ENCODE data around the gene ATOH8.

DNA sequence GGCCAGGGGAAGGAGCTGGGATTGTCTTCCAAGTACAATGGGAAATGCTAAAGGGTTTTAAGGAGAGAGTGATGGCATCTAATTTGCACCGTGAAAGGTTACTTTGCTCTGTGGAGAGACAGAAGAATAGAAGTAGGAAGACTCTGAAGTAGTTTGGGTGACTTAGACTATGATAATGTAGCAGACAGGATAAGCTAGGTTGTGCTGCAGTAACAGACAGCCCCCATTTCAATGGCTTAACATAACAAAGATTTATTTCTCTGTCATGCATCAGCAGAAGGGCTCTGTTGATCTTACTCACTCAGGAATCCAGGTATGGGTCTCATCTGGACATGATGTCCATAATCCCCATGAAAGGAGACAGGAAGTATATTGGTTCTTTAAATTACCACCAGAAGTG is 33.3 kb upstream of the ATOH8 start:
- TF ChIP-seq, protein P1, sequence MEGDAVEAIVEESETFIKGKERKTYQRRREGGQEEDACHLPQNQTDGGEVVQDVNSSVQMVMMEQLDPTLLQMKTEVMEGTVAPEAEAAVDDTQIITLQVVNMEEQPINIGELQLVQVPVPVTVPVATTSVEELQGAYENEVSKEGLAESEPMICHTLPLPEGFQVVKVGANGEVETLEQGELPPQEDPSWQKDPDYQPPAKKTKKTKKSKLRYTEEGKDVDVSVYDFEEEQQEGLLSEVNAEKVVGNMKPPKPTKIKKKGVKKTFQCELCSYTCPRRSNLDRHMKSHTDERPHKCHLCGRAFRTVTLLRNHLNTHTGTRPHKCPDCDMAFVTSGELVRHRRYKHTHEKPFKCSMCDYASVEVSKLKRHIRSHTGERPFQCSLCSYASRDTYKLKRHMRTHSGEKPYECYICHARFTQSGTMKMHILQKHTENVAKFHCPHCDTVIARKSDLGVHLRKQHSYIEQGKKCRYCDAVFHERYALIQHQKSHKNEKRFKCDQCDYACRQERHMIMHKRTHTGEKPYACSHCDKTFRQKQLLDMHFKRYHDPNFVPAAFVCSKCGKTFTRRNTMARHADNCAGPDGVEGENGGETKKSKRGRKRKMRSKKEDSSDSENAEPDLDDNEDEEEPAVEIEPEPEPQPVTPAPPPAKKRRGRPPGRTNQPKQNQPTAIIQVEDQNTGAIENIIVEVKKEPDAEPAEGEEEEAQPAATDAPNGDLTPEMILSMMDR (conservative IDR thresholded peaks at IDR 0.05), result no peak
- no peak for TF ChIP-seq ZFX (IDR thresholded peaks at IDR 0.05)

Measured in C4-2B (cell line).